Skeletal muscle satellite cell (primary cell): ENCODE data around the gene OTOA.
"Not testable (repeated sequence)": the region's sequence is repeated elsewhere in the genome, so short reads cannot be mapped to it uniquely, and the experiment has no call there.

Experiments
- H3K27me3 ChIP-seq: 2 replicates; pipeline ENCODE4 v1.7.0; 2013; ENCODE audit warnings: low read length; ENCODE audit not compliant: control insufficient read depth, insufficient read depth
- H3K36me3 ChIP-seq: 2 replicates; pipeline ENCODE4 v1.7.0; 2013; ENCODE audit warnings: mild to moderate bottlenecking, control low read depth, low read length; ENCODE audit not compliant: insufficient read depth
- H3K4me1 ChIP-seq: 2 replicates; pipeline ENCODE4 v1.7.0; 2013; ENCODE audit warnings: low read length; ENCODE audit not compliant: control insufficient read depth, insufficient read depth
- H3K4me2 ChIP-seq: 2 replicates; pipeline ENCODE4 v1.7.0; 2013; ENCODE audit warnings: mild to moderate bottlenecking, low read length
- H3K4me3 ChIP-seq: 2 replicates; pipeline ENCODE4 v1.7.0; 2013; ENCODE audit warnings: low read length
- H3K9ac ChIP-seq: 2 replicates; pipeline ENCODE4 v1.7.0; 2013; ENCODE audit warnings: mild to moderate bottlenecking, low read depth, low read length, moderate library complexity
- H3K9me3 ChIP-seq: replicated peaks from 2 replicates; pipeline ENCODE4 v1.7.0; 2013; ENCODE audit warnings: mild to moderate bottlenecking, control low read depth, low read length

The OTOA gene

GRCh38 chr16:21704733-21705132, 41.0 kb downstream of the OTOA start:
- Histone ChIP-seq H3K36me3 (no peaks in the 10 kb centered on the region), H3K4me1 (no peaks in the 10 kb centered on the region), H3K4me3 (no peak overlapping the region), H3K27me3 (peaks cover 23% of the 10 kb centered on the region), H3K9me3 (no peaks in the 10 kb centered on the region), H3K4me2 (no peak overlapping the region), H3K9ac (no peak overlapping the region)

- no peak overlapping the region for H3K9ac ChIP-seq
- no peaks in the 10 kb centered on the region for H3K9me3 ChIP-seq
- no peaks in the 10 kb centered on the region for H3K36me3 ChIP-seq
- no peak overlapping the region for H3K4me3 ChIP-seq
- H3K4me2 ChIP-seq: peak overlapping the region; percentile 39
- H3K4me1 ChIP-seq: no peaks in the 10 kb centered on the region
- peaks cover 17% of the 10 kb centered on the region for H3K27me3 ChIP-seq
Measured at GRCh38 chr16:21708533-21709115, 44.9 kb downstream of the OTOA start.

GRCh38 chr16:21710938-21711337, 47.2 kb downstream of the OTOA start:
- Histone ChIP-seq H3K36me3 (no peaks in the 10 kb centered on the region), H3K9me3 (no peaks in the 10 kb centered on the region), H3K9ac (no peak overlapping the region), H3K4me3 (no peak overlapping the region), H3K4me1 (no peaks in the 10 kb centered on the region), H3K4me2 (no peak overlapping the region), H3K27me3 (peaks cover 6% of the 10 kb centered on the region)

- Histone ChIP-seq H3K4me3 (no peak overlapping the region), H3K4me1 (no peaks in the 10 kb centered on the region), H3K27me3 (peaks cover 19% of the 10 kb centered on the region), H3K36me3 (no peaks in the 10 kb centered on the region), H3K9ac (no peak overlapping the region), H3K4me2 (no peak overlapping the region), H3K9me3 (no peaks in the 10 kb centered on the region)
Measured at GRCh38 chr16:21713549-21714368, 50.0 kb downstream of the OTOA start.

GRCh38 chr16:21714369-21714618, 50.5 kb downstream of the OTOA start:
- not testable (repeated sequence) for H3K36me3 ChIP-seq, H3K9ac ChIP-seq

GRCh38 chr16:21717608-21718007, 53.8 kb downstream of the OTOA start:
- no peaks in the 10 kb centered on the region for H3K36me3 ChIP-seq
- no peaks in the 10 kb centered on the region for H3K4me1 ChIP-seq
- H3K9me3 ChIP-seq: no peaks in the 10 kb centered on the region
- H3K4me3 ChIP-seq: no peak overlapping the region
- peaks cover 22% of the 10 kb centered on the region for H3K27me3 ChIP-seq
- H3K9ac ChIP-seq: no peak overlapping the region
- no peak overlapping the region for H3K4me2 ChIP-seq

More at GRCh38 chr16:21714369-21714618, 50.5 kb downstream of the OTOA start:
- not testable (repeated sequence) for H3K4me1 ChIP-seq, H3K4me2 ChIP-seq, H3K9me3 ChIP-seq, H3K4me3 ChIP-seq
- H3K27me3 ChIP-seq: peaks cover 22% of the 10 kb centered on the region

- Histone ChIP-seq H3K27me3 (peaks cover 37% of the 10 kb centered on the region), H3K4me1 (no peaks in the 10 kb centered on the region), H3K36me3 (no peaks in the 10 kb centered on the region), H3K4me3 (no peak overlapping the region), H3K4me2 (no peak overlapping the region), H3K9ac (no peak overlapping the region), H3K9me3 (no peaks in the 10 kb centered on the region)
Measured at GRCh38 chr16:21719283-21719682, 55.5 kb downstream of the OTOA start.

GRCh38 chr16:21720533-21720932, 56.8 kb downstream of the OTOA start:
- Histone ChIP-seq H3K9ac (no peak overlapping the region), H3K27me3 (peaks cover 39% of the 10 kb centered on the region), H3K9me3 (no peaks in the 10 kb centered on the region), H3K4me1 (no peaks in the 10 kb centered on the region), H3K4me3 (no peak overlapping the region), H3K36me3 (no peaks in the 10 kb centered on the region), H3K4me2 (no peak overlapping the region)

- Histone ChIP-seq H3K4me2 (no peak overlapping the region), H3K27me3 (peaks cover 31% of the 10 kb centered on the region), H3K4me1 (no peaks in the 10 kb centered on the region), H3K36me3 (no peaks in the 10 kb centered on the region), H3K4me3 (no peak overlapping the region), H3K9me3 (no peaks in the 10 kb centered on the region), H3K9ac (no peak overlapping the region)
Measured at GRCh38 chr16:21722771-21723455, 59.1 kb downstream of the OTOA start.

GRCh38 chr16:21723532-21723931, 59.8 kb downstream of the OTOA start:
- Histone ChIP-seq H3K27me3 (peaks cover 28% of the 10 kb centered on the region), H3K9me3 (no peaks in the 10 kb centered on the region), H3K4me2 (no peak overlapping the region), H3K4me3 (no peak overlapping the region), H3K9ac (no peak overlapping the region), H3K4me1 (no peaks in the 10 kb centered on the region), H3K36me3 (no peaks in the 10 kb centered on the region)

- H3K36me3 ChIP-seq: no peaks in the 10 kb centered on the region
Measured at GRCh38 chr16:21727344-21727743, 63.6 kb downstream of the OTOA start.

GRCh38 chr16:21731233-21731632, 67.5 kb downstream of the OTOA start:
- H3K27me3 ChIP-seq, H3K9ac ChIP-seq, H3K4me2 ChIP-seq, H3K4me3 ChIP-seq, H3K36me3 ChIP-seq, H3K4me1 ChIP-seq, H3K9me3 ChIP-seq: not testable (repeated sequence)

More at GRCh38 chr16:21727344-21727743, 63.6 kb downstream of the OTOA start:
- H3K27me3 ChIP-seq: peaks cover 23% of the 10 kb centered on the region
- no peak overlapping the region for H3K4me3 ChIP-seq
- no peaks in the 10 kb centered on the region for H3K9me3 ChIP-seq
- no peak overlapping the region for H3K9ac ChIP-seq
- H3K4me1 ChIP-seq: no peaks in the 10 kb centered on the region
- no peak overlapping the region for H3K4me2 ChIP-seq
